GM19035 (cell line): ENCODE data around the gene MRGPRG.
"Not testable (repeated sequence)": the region's sequence is repeated elsewhere in the genome, so short reads cannot be mapped to it uniquely, and the experiment has no call there.

Experiments used
- ATAC-seq: cut with Tn5 transposase; IDR thresholded peaks from one replicate; pipeline ENCODE4 v1.9.1; 2021; ENCODE audit not compliant: unreplicated experiment

The MRGPRG gene, protein sequence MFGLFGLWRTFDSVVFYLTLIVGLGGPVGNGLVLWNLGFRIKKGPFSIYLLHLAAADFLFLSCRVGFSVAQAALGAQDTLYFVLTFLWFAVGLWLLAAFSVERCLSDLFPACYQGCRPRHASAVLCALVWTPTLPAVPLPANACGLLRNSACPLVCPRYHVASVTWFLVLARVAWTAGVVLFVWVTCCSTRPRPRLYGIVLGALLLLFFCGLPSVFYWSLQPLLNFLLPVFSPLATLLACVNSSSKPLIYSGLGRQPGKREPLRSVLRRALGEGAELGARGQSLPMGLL

DNA sequence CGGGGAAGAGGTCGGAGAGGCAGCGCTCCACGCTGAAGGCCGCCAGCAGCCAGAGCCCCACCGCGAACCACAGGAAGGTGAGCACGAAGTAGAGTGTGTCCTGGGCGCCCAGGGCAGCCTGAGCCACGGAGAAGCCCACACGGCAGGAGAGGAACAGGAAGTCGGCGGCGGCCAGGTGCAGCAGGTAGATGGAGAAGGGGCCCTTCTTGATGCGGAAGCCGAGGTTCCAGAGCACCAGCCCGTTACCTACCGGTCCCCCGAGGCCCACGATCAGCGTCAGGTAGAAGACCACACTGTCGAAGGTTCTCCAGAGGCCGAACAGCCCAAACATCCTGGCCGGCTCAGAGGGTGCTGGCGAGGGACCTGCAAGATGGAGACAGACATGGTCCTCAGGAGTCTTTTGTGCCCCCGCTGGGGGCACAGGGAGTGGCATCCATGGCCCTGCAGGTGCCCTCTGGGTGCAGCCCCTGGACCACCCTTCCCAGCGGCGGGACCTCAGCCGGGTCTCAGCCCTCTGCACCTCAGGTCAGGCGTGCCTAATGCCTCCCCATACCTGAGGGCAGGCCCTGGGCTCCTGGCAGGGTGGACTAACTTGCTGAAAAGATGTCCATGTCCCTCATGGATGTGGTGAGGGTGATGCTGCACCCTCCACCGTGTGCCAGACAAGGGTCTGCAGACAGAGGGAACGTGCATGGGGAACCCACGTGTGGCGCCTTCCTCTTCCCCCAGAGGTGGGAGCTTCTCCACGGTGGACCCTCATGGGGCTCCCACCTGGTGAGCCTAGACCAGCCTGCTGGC lies at the start of gene MRGPRG:
Gene MRGPRG, minus strand, starts transcription at position 331 of the 798 bp plus-strand sequence. Its CDS starts 0 bp downstream, at position 331.
- ATAC-seq = no peak

DNA sequence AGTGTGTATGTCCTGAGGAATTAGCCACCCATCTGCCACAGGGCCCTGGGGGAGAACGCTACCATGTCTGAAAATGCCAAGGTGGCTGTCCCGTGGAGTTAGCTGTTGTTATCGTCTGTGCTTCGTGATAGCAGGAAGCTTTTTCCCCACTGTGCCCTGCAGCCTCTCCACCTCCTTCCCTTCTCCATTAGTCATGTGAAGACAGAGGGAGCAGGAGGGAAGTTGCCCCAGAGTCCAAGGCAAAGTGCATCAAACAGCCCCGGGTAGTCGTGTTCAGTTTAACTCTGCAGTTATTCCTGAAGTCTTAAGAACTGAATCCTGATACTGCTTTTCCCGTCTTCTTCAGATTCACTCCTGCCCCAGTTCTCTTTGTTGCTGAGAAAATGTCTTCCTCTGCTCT lies 43.9 kb upstream of the MRGPRG start:
- not testable (repeated sequence) for ATAC-seq

DNA sequence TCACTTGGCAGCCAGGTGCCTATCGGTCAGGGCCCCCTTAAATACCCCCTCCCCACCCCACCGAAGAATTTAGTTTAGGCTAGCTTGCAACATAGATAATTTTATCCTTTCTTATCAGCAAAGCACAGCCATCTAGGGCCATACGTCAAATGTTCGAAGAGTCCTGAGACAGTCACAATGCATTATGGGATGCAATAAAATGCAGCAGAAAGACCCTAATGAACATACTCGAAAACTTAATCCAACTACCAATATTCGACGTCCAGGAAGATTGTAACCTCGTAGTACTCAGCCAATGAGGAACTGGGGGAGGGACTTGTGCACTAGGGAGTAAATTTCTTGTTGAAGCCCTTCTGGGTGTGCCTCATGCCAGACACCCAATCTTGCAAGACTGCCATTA lies 43.2 kb upstream of the MRGPRG start:
- not testable (repeated sequence) for ATAC-seq

DNA sequence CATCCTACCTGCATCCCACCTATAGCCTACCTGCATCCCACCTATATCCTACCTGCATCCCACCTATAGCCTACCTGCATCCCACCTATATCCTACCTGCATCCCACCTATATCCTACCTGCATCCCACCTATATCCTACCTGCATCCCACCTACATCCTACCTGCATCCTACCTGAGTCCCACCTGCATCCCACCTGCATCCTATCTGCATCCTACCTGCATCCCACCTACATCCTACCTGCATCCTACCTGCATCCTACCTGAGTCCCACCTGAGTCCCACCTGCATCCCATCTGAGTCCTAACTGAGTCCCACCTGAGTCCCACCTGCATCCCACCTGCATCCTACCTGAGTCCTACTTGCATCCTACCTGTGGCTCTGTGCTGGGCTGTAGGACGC lies 38.9 kb upstream of the MRGPRG start:
- ATAC-seq = not testable (repeated sequence)

DNA sequence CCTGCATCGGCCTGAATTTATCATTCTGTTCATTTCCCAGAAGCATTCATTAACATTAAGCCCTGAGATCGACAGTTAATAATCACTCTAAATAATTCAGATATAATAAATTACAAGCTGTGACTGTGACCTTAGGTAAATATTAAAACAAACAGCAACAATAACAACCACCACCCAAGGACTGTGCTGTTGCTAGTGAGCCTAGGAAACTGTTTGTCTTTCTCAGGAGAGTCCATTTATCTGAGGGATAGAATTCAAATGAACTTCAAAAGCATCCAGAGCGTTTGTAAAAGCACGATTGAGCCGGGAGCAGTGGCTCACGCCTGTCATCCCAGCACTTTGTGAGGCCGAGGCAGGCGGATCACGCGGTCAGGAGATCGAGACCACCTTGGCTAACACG lies 36.6 kb upstream of the MRGPRG start:
- ATAC-seq = not testable (repeated sequence)

DNA sequence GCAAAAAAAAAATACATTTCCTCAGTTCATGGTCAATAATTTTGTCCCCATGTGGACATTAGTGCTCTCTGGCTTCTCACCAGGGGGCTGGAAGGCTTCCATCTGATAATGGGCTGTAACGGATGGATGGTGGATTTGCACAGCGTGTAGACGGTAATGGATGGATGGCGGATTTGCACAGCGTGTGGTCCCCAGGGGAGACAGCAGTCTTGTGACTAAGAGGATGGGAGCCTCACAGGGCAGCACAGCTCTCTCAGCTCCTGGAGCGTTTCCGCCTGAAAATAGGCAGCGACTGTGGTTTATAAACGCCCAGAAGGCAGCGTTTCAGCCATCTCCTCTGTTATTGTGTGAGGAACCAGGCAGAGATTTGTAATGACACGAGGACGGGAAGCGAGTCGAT lies 36.2 kb upstream of the MRGPRG start:
- not testable (repeated sequence) for ATAC-seq

DNA sequence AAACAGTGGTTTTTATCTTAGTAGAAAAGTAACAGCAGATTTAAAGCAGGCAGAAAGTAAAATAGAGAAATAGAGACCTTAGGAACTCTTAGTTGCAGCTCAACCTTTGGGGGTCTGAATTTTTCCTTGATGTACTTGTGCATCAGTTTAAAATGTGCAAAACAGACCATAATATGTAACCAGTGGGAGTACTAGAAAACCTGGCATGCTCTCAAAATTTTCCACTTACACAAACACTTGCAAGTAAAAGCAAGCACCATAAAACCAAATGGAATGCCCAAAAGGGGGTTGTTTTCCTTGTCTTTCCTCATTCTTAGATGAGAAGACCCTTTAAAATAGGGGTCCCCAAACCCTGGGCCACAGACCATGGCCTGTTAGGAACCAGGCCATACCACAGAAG lies 26.5 kb upstream of the MRGPRG start:
- ATAC-seq = no peak

DNA sequence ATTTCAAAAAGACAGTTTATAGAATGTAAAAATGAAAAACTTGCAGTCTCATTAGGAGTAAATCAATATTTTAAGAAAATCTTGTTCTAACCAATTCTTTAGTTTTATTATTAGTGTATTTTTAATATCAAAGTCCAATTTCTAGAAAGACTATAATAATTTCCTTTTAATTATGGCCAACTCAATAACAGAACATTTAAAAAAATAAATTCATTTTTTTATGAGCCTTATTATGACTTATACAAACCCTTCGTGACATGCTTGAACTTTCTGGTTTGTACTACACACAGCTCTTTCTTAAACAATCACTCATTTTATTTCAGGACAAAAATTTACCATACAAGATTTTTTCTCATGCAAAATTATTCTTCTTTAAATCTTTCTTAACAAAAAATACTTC lies 25.3 kb upstream of the MRGPRG start:
- ATAC-seq = no peak

DNA sequence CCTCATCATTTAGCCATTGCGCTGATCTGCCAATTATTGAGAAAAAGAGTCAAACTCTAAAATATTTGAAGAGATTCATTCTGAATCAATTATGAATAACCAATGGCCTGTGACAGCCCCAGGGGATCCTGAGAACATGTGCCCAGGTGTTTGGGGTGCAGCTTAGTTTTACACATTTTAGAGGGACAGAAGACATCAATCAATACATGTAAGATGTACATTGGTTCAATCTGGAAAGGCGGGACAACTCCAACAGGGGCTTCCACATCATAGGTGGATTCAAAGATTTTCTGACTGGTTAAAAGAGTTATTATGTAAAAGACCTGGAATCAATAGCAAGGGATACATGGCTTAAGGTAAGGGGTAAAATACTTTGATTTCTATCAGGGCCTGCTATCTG lies 18.5 kb upstream of the MRGPRG start:
- no peak for ATAC-seq

DNA sequence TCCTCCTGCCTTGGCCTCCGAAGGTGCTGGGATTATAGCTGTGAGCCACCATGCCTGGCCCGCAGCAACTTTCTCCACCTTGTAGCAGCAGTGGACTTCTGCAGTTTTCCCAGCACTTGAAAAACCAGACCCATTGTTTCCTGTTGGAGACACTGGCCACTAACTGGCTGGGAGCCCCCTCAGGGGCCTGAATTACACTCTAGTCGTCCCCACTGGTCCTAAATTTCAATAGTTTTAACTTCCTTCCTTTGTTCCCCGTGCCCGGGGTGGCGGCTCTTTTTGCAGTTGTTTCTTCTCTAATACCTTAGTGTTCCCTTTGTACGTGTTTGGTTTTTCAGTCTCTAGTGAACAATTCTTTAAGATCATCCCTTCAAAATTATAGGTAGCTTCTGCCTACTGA lies 16.2 kb upstream of the MRGPRG start:
- no peak for ATAC-seq

DNA sequence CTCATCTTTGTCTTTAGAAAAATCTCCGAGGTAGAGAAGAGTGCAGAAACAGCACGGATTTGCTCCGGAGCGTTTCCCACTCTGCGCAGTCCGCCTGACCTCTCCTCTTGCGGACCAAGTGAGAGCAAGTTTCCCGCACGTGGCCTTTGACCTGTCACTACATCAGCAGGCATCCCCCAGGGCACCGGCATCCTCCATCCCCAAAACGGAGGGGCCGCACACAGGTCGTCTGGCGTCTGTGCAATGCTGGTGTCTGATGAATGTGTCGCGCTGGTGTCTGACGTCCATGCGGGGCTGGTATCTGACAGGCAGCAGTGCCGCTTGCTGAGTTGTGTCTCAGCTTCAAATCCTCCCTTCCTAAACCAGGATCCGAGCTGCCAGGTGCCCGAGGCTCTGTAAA lies 14.3 kb upstream of the MRGPRG start:
- ATAC-seq = no peak

DNA sequence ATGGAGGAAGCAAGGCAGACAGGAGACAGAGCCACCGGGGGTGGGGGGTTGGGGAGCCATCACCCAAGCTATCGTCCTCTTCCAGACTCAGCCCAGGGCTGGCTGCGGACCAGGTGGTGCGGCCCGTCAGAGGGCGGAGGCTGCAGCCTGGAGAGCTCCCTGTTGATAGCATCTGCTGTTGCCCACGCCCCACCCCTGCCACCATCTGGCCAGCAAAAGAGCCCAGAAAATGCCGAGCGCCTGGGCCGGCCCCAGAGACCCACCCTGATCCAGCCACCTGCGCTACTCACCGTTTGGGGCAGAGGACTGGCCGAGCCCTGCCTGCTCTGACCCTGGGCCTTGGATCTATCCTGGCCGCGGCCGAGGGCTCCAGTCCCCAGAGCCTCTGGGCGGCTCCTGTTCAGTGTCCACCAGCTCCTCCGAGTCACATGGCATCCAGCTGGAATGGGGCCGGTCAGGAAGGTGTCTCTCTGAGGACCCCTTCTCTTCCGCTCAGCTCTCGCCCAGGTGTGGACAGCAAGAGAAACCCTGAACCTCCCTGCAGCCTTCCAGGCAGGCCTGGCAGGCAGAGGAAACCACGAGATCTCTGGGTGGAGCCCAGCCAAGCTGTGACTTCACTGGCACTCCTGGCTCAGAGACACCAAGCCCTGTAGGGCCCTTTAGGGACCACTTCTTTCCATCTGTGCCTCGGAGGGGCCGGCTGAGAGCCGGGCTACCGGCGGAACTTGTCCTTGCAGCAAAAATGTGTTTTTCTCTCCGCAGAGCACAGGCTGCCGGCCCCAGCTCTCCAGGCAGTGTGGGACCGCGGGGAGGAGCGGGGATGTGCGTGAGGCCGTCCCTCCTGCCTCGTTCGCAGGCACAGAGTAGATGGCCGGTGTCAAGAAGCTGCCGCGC lies 13.5 kb upstream of the MRGPRG start, which contains the start of gene MRGPRE:
Gene MRGPRE, minus strand, starts transcription at position 567 of the 894 bp plus-strand sequence. CDS start 3,618 bp downstream, outside the sequence.
- ATAC-seq = no peak

DNA sequence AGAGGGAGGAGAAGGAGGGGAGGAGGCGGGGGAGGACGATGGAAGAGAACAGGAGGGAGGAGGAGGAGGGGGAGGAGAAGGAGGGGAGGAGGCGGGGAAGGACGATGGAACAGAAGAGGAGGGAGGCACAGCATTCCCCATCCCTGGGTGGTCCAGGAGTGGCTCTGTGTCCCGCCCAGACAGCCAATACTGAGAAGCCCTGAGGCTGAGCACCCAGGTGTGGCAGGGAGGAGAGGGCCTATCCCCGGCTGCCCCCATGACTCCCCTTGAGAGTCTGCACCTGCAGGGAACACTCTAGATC lies 12.9 kb upstream of the MRGPRG start:
- ATAC-seq = no peak

DNA sequence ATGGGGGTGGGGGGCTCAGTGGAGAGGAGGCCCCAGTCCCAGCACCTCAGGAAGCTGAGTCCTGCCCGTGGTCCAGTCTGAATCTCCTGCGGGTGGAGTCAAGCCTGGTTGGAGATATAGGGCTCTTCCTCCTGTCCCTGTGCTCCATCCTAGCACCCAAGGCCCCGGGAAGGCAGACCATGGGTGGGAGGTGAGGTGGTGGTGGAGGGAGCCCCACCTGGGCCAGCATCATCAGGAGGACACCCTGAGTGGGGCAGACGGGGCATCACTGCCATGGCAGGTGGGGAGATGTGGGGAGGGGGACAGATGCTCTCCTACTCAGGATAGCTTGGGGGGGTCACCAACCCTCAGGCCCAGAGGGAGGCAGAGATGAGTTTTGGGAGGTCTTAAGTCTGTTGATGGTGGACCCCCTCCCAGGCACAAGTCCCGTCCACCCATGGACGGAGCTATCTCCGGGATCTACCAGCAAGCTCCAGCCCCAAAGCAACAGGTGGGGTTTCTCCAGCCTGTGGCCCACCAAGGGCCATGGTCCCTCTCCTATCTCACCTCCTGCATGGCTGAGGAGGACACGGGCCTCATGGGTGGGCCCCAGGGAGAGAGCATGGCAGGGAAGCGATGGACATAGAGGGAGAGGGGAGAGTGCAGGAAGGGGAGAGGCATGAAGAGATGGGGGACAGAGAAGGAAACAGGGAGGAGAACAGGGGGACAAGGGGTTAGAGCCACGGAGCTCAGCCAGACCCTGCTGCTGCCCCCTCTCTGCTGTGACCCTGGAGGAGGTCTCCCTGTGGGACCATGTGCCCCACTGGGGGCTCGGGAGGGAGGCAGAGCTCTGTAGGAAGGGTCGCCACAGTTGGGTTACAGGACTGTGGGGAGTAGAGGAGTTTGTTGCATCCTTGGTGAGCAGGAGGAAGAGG lies 12.3 kb upstream of the MRGPRG start:
- no peak for ATAC-seq

DNA sequence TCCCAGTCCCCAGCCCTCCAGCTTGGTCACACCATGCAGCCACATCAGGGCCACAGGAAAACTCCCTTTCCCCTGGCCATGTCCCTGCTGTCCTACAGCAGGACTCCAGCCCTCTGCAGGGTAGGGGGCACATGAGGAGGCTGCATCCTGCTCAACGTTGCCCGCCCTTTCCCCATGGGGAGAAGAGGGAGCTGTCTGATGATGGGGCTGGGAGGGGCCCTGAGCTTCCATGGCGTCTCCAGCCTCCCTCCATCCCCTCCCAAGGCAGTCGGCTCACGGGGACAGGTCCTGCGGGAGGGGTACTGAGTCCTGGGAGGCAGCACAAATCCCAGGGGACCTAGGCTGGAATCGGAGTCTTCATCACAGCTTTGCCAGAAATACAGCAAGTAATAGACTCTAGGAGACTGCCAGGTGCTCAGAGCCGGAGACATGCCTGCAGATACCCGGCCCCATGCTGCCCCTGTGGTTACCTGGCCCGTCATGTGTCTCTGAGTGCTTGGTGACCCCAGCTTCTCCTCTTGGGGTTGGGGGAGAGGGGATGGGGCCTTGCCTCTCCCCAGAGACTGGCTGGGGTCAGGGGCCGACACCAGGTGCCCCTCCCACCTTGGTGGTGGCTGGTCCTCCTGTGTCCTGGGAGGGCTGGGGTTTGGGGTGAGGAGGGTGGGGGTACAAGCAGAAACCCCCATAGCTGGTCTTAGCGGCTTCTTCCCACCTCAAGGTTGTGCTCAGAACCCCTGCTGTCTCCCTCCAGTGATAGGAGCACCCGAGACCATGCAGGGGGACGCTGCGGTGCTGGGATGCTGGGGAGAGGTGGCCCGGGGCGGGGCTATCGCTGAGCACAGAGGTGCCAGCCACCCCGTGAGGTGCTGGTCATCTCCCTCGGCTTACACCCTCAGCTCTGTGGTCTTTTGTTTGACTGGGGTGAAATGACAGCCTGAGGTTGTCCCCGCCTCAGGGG lies 11.3 kb upstream of the MRGPRG start:
- ATAC-seq = no peak

DNA sequence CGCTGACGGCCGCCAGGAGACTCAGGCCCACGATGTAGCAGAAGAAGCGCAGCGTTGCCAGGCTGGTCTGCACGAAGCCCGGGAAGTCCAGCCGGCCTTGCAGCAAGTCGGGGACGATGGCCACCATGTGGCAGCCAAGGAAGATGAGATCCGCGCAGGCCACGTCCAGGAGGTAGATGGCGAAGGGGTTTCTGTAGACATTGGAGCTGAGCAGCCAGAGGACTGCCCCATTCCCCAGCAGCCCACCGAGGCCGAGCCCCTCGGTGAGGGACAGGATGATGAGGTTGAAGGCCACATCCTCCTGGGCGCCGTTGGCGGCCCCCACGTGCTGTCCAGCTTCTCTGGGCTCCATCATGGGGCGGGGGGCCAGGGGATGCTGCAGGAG lies 9.8 kb upstream of the MRGPRG start:
- ATAC-seq = no peak

DNA sequence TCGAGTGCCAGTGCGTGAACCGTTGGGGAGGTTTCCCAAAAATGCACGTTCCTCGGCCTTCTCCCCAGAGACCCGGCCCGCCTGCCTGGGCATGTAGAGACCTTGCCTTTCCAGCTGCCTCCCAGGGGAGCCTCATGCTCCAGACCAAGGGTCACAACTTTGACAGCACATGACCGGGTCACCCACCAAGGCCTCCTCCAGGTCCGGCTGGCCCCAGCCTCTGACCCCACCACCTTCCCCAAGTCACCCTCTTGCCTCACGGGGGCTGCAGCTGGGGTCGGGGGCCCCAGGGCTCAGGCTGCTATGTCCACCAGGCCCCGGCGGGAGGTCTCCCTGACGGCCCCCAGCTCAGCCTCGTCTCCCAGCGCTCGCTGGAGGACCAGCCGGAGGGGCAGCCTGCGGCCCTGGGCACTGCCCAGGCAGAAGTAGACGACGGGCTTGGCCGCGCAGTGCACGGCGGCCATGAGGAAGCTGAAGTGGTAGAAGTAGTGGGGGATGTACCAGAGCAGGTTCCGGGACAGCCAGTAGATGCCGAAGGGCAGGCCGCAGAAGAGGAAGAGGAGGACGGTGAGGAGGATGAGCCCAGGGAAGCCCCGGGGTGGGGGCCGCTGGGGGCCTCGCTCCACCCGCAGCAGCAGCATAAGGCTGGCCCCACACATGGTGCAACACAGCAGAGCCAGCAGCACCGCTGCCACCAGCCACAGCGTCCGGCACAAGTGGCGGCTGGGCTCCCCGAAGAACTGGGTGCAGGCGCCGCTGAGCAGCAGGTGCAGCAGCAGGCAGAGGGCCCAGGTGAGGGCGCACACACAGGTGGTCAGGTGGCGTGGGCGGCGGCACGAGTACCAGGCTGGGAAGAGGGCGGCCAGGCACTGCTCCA lies 9.2 kb upstream of the MRGPRG start:
- ATAC-seq = no peak

DNA sequence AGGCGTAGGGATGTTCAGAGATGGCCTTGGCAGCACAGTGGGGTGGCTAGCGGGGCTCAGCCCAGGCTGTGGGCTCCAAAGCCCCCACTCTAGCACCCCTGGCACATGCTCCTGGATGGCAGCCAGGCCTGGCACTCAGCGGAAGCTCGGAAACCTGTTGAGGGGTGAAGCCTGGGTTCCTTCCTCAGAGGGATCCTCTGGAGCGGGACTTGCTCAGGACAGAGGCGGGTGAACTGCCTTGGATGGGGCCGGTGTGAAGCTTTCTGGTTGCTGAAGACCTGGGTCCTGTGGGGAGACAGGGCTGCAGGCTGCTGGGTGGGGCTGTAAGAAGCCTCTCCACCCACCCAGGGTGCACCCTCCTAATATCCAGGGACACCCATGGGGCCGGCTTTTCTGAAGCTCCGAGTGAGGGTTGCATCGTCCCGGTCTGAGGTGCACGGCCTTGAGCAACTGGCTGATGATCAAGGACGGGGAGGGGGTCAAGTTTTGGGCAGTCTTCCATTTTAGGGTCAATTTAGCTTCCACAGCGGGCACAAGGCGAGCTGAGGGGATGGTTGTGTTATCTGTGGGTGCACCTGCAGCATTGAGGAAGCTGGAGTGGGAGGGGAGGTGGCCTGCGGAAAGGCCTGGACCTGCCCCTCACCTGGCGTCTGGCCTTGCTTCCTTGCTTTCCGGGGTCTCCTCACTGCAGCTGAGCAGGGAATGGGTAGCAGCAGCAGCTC lies 8.4 kb upstream of the MRGPRG start:
- ATAC-seq = no peak
